ENCODE results near the gene RNF169.
"Not testable (repeated sequence)": the region's sequence is repeated elsewhere in the genome, so short reads cannot be mapped to it uniquely, and the experiment has no call there.

Gene RNF169

GRCh38 chr11:74768172-74768651 is 19.6 kb downstream of the RNF169 start:
- DNase-seq (ENCODE audit: low read depth): not testable (repeated sequence)

- no peak for DNase-seq (ENCODE audit: low read depth)
Observed at GRCh38 chr11:74769055-74769707, 20.5 kb downstream of the RNF169 start.

- no peak for DNase-seq (ENCODE audit: low read depth)
Observed at GRCh38 chr11:74770456-74770855, 21.8 kb downstream of the RNF169 start.

GRCh38 chr11:74771139-74771538 is 22.5 kb downstream of the RNF169 start:
- DNase-seq (ENCODE audit: low read depth): no peak

GRCh38 chr11:74773476-74773875 is 24.8 kb downstream of the RNF169 start:
- DNase-seq (ENCODE audit: low read depth): no peak

- no peak for DNase-seq (ENCODE audit: low read depth)
Observed at GRCh38 chr11:74775762-74776161, 27.1 kb downstream of the RNF169 start.

- DNase-seq (ENCODE audit: low read depth): no peak
Observed at GRCh38 chr11:74776546-74776945, 27.9 kb downstream of the RNF169 start.

GRCh38 chr11:74777038-74777437 is 28.4 kb downstream of the RNF169 start:
- no peak for DNase-seq (ENCODE audit: low read depth)

GRCh38 chr11:74777877-74778276 is 29.2 kb downstream of the RNF169 start:
- no peak for DNase-seq (ENCODE audit: low read depth)

- DNase-seq (ENCODE audit: low read depth): no peak
Observed at GRCh38 chr11:74778581-74778980, 29.9 kb downstream of the RNF169 start.

- no peak for DNase-seq (ENCODE audit: low read depth)
Observed at GRCh38 chr11:74780248-74781005, 31.8 kb downstream of the RNF169 start.

GRCh38 chr11:74783241-74783871 is 34.7 kb downstream of the RNF169 start:
- DNase-seq (ENCODE audit: low read depth): peak; percentile 68

- no peak for DNase-seq (ENCODE audit: low read depth)
Observed at GRCh38 chr11:74784234-74784633, 35.6 kb downstream of the RNF169 start.

GRCh38 chr11:74784726-74785125 is 36.1 kb downstream of the RNF169 start:
- DNase-seq (ENCODE audit: low read depth): no peak

GRCh38 chr11:74786574-74786973 is 37.9 kb downstream of the RNF169 start:
- DNase-seq (ENCODE audit: low read depth): no peak

GRCh38 chr11:74791333-74792100 is 42.9 kb downstream of the RNF169 start:
- DNase-seq (ENCODE audit: low read depth): no peak

- no peak for DNase-seq (ENCODE audit: low read depth)
Observed at GRCh38 chr11:74806267-74806666, 57.6 kb downstream of the RNF169 start.

GRCh38 chr11:74809801-74810200 is 61.2 kb downstream of the RNF169 start:
- no peak for DNase-seq (ENCODE audit: low read depth)

- no peak for DNase-seq (ENCODE audit: low read depth)
Observed at GRCh38 chr11:74815966-74816365, 67.3 kb downstream of the RNF169 start.

- DNase-seq (ENCODE audit: low read depth): no peak
Observed at GRCh38 chr11:74816664-74817063, 68.0 kb downstream of the RNF169 start.

- DNase-seq (ENCODE audit: low read depth): no peak
Observed at GRCh38 chr11:74818283-74818946, 69.8 kb downstream of the RNF169 start.

GRCh38 chr11:74819400-74819799 is 70.8 kb downstream of the RNF169 start:
- DNase-seq (ENCODE audit: low read depth): no peak
